MM.1S (cell line): ENCODE data around the gene DLG5.

Experiments
- CTCF ChIP-seq: fragments of 300-600 bp; sonication (generic); IDR thresholded peaks from 2 replicates; pipeline ENCODE4 v1.5.1; 2016; ENCODE audit warnings: antibody characterized with exemption, low read length, mixed read lengths
- EZH2 ChIP-seq: fragments of 300-600 bp; sonication (generic); optimal IDR thresholded peaks from 2 replicates; pipeline ENCODE3; 2017; ENCODE audit warnings: low read depth, mild to moderate bottlenecking, antibody characterized with exemption, low read length, mixed read lengths
- EZH2phosphoT487 ChIP-seq: fragments of 300-600 bp; sonication (generic); IDR thresholded peaks from 2 replicates; pipeline ENCODE4 v1.6.1; 2018; ENCODE audit warnings: antibody characterized with exemption, low read length

- TF ChIP-seq CTCF (no peak), EZH2phosphoT487 (no peak), EZH2 (no peak)
Observed at GRCh38 chr10:77884181-77884580, 42.4 kb downstream of the DLG5 start.
